ENCODE measurements around the gene NOL3.
A peak's percentile ranks its signal among the peaks of the same experiment; 100 is the strongest.

The NOL3 gene

GRCh38 chr16:67173323-67173722, 3.0 kb downstream of the NOL3 start:
- no peak for DNase-seq

- peak; percentile 78 for DNase-seq
Measured at GRCh38 chr16:67173808-67174705, 3.7 kb downstream of the NOL3 start.

- DNase-seq = no peak
Measured at GRCh38 chr16:67174706-67175231, 4.4 kb downstream of the NOL3 start.

DNA sequence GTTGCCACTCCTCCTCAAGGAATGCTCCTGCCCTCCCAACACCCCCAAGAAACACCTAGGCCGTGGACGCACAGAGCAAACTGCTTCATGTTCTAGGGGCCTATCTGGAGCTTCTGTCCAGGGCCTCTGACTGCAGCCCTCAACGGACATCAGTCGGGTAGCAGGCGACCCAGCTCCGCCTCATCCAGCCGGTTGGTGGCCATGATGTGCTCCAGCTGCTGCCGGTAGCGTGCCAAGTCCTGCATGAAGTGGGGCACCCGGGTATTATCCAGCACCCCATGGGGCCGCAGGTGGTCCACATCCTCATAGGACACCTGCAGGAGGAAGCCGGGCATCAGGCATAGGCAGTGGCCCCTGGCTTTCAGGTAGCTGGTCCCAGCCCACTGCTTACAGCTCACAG, 6.3 kb downstream of the NOL3 start:
- peak; percentile 72 for DNase-seq

- DNase-seq = peak; percentile 92
Measured at GRCh38 chr16:67177743-67178699, 7.7 kb downstream of the NOL3 start.

GRCh38 chr16:67179421-67180080, 9.2 kb downstream of the NOL3 start:
- DNase-seq = no peak

- DNase-seq = no peak
Measured at GRCh38 chr16:67180166-67180565, 9.8 kb downstream of the NOL3 start.

DNA sequence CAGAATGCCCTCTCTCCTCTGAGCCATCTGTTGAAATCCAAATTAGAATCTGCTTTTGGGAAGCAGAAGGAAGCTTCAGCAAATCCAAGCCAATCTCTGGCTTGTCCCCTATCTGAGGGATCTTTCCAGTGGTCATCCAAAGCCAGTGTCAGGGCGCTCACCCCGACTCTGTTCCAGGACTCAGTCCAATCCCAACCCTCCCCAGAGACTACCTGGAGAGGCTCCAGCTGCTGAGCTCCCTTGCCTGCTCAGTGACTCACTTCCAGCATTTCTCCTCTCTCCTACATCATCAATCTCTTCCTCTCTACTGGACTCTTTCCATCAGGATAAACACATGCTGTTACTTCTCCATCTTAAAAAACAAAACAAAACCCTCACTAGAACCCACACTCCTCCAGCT, 11.0 kb downstream of the NOL3 start:
- DNase-seq = no peak

DNA sequence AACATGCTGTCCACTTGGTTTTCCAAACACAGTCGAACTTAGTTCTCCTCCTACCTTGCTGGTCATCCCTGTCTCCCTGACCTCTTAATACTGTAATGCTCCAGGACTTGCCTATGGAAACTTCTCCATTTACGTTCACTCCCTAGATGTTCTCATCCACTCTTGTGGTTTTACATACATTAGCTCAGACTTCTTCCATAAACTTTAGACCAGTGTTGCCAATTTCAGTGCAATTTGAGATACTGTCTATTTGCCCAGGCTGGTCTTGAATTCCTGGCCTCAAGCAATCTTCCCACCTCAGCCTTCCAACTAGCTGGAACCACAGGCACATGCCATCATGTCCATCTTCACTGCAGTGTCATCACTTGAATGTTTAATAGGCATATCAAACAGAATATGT, 11.9 kb downstream of the NOL3 start:
- DNase-seq = no peak

- DNase-seq = no peak
Measured at GRCh38 chr16:67183284-67183626, 12.9 kb downstream of the NOL3 start.

GRCh38 chr16:67183627-67184452, 13.5 kb downstream of the NOL3 start, which contains the start of gene MATCAP1:
Gene MATCAP1 (minus strand): TSS chr16:67183963. CDS start chr16:67180610, 3,353 bp downstream.
- DNase-seq = peak; percentile 95

GRCh38 chr16:67184453-67184994, 14.2 kb downstream of the NOL3 start:
- DNase-seq = peak; percentile 67

GRCh38 chr16:67184995-67185650, 14.8 kb downstream of the NOL3 start:
- DNase-seq = peak; percentile 76

GRCh38 chr16:67185651-67186134, 15.4 kb downstream of the NOL3 start:
- DNase-seq = no peak

DNA sequence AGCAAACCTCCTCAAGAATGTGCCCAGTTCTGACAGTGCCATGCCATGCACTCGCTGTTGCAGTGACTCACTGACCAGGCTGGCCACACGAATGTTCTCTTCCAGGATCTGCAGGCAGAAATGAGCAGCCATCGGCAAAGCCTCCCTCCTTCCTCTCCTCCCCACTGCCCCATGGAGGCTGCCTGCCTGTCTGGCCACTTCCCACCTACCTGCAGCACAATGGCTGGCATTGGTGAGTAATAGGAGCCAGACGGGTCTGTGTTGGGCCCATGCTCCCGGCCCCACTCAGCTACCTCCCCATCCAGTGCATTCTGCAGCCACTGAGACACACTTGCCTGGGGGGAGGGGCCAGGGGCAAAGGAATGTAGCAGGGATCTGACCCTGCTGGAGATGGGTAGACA, 16.2 kb downstream of the NOL3 start:
- no peak for DNase-seq

- DNase-seq = no peak
Measured at GRCh38 chr16:67187175-67187890, 17.0 kb downstream of the NOL3 start.

DNA sequence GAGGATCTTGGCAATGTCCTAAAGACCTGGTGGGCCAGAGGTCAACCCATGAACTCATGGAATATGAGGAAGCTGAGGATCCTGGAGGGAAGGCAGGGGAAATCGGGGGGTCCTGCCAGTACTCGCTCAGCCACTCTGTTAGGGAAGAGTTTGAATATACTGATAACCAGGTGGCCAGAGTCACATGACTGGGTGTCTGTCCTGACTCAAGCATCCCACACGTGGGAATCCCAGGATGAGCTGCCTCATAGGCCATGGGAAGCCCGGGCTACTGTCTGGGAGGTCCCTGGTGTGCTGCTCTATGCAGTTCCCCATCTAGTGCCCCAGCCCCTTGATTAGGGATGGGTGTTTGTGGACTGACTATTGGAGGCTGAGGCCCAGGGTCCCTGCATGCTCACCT, 18.0 kb downstream of the NOL3 start:
- no peak for DNase-seq

- DNase-seq = no peak
Measured at GRCh38 chr16:67188798-67189197, 18.5 kb downstream of the NOL3 start.

- no peak for DNase-seq
Measured at GRCh38 chr16:67190041-67190440, 19.7 kb downstream of the NOL3 start, which contains the start of gene EXOC3L1. Gene EXOC3L1 (minus strand): TSS chr16:67190136. CDS start chr16:67189676, 460 bp downstream.

Measured in NCI-H146 (cell line).